ENCODE data around the gene MUC6.

MUC6 gene, protein sequence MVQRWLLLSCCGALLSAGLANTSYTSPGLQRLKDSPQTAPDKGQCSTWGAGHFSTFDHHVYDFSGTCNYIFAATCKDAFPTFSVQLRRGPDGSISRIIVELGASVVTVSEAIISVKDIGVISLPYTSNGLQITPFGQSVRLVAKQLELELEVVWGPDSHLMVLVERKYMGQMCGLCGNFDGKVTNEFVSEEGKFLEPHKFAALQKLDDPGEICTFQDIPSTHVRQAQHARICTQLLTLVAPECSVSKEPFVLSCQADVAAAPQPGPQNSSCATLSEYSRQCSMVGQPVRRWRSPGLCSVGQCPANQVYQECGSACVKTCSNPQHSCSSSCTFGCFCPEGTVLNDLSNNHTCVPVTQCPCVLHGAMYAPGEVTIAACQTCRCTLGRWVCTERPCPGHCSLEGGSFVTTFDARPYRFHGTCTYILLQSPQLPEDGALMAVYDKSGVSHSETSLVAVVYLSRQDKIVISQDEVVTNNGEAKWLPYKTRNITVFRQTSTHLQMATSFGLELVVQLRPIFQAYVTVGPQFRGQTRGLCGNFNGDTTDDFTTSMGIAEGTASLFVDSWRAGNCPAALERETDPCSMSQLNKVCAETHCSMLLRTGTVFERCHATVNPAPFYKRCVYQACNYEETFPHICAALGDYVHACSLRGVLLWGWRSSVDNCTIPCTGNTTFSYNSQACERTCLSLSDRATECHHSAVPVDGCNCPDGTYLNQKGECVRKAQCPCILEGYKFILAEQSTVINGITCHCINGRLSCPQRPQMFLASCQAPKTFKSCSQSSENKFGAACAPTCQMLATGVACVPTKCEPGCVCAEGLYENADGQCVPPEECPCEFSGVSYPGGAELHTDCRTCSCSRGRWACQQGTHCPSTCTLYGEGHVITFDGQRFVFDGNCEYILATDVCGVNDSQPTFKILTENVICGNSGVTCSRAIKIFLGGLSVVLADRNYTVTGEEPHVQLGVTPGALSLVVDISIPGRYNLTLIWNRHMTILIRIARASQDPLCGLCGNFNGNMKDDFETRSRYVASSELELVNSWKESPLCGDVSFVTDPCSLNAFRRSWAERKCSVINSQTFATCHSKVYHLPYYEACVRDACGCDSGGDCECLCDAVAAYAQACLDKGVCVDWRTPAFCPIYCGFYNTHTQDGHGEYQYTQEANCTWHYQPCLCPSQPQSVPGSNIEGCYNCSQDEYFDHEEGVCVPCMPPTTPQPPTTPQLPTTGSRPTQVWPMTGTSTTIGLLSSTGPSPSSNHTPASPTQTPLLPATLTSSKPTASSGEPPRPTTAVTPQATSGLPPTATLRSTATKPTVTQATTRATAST (N-terminal part only)
- long read RNA-seq, donor 1, partial matches to known transcripts = 31 of 31 reads
- long read RNA-seq, donor 1, other reads (novel, unspliced or antisense) = 0 of 31 reads
- long read RNA-seq, donor 2 = 0 reads
- long read RNA-seq, donor 3 = 0 reads
- long read RNA-seq, donor 4, partial matches to known transcripts = 13 of 23 reads
- long read RNA-seq, donor 4, other reads (novel, unspliced or antisense) = 9 of 23 reads
- long read RNA-seq, donor 5, partial matches to known transcripts = 6 of 6 reads
- long read RNA-seq, donor 5, other reads (novel, unspliced or antisense) = 0 of 6 reads
- long read RNA-seq, donor 6 = 0 reads
- long read RNA-seq, donor 7, partial matches to known transcripts = 71 of 76 reads
- long read RNA-seq, donor 7, other reads (novel, unspliced or antisense) = 5 of 76 reads
- long read RNA-seq, donor 8, partial matches to known transcripts = 5 of 10 reads
- long read RNA-seq, donor 8, other reads (novel, unspliced or antisense) = 5 of 10 reads

DNA sequence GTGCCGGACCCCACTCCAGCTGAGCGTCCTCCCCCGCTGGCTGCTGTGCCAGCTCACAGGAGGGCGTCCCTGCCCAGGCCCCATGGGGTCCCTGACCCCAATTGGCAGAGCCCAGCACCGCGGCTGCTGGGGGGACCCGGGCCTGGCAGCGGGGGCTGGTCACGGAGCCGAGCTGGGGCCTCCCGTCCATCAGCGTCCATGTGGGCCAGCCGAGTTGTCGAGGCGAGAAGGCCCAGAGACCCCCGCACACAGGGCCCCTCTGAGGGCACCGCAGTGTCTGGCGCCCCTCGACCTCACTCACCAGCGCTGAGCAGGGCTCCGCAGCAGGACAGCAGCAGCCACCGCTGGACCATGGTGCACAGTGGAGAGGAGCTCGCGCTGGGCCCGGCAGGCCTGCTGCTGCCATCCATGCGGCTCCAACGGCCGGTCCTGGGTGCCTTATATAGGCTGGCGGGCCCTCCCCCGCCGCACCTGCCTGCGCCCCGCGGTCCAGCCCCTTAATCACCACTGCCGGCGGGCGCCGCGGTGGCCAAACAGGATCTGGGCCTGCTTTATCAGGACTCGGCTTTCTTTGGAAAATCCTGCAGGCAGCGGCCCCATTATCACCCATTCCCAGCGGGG lies at the start of gene MUC6:
Gene MUC6 (minus strand): TSS at position 416 of the 621 bp plus-strand sequence. CDS start 63 bp downstream, at position 353.
- DNase-seq = no peak

DNA sequence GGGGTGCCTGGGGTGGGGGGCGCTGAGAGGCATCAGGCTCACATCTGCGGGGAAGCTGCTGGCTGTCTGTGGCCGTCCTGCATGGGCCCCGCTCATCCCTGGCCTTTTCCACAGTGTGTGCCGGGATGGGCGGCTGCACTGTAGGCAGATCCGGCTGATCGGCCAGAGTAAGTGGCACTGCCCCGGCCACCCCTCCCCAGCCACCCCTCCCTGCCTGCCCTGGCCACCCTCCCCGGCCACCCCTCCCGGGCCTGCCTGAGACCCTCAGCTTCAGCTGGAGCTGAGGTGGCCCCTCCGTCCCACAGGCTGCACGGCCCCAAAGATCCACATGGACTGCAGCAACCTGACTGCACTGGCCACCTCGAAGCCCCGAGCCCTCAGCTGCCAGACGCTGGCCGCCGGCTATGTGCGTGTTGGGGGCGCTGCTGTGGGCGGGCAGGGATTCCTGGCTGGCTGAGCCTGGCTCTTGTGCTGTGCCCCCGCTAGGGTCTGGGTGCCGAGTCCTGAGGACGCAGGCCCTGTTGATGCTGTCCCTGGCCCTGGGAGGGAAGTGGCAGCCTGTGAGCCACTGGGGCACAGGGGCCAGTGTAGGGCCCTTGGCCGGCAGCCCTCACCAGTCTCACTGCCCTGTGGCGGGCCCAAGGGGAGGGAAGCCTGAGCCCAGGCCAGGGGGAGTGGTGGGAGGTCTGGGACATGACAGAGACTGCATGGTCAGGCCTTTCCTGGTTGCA lies 49.1 kb upstream of the MUC6 start:
- DNase-seq = no peak

DNA sequence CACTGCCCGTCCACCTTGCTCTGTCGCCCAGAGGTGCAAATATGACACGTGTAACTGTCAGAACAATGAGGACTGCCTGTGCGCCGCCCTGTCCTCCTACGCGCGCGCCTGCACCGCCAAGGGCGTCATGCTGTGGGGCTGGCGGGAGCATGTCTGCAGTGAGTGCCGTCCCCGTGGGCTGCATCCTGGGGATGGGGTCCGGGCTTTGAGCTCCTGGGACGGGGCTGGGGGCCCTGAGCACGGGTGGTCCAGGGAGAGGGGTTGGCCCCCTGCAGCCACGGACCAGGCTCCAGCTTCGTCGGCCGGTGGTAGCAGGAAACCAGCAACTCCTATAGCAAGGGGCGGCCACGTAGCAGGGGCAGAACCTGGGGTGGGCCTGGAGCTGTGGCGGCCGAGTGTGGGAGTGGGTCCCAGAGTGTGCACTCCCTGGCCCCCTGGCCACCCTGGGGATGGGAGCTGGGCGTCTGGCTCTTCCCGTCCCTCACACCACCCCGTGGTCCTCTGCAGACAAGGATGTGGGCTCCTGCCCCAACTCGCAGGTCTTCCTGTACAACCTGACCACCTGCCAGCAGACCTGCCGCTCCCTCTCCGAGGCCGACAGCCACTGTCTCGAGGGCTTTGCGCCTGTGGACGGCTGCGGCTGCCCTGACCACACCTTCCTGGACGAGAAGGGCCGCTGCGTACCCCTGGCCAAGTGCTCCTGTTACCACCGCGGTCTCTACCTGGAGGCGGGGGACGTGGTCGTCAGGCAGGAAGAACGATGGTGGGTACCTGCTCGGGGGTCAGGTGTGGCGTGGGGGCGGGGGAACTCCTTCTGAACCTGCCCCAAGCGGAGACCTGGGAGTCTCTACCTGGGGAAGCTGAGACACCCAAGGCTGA lies 48.3 kb upstream of the MUC6 start:
- no peak for DNase-seq

DNA sequence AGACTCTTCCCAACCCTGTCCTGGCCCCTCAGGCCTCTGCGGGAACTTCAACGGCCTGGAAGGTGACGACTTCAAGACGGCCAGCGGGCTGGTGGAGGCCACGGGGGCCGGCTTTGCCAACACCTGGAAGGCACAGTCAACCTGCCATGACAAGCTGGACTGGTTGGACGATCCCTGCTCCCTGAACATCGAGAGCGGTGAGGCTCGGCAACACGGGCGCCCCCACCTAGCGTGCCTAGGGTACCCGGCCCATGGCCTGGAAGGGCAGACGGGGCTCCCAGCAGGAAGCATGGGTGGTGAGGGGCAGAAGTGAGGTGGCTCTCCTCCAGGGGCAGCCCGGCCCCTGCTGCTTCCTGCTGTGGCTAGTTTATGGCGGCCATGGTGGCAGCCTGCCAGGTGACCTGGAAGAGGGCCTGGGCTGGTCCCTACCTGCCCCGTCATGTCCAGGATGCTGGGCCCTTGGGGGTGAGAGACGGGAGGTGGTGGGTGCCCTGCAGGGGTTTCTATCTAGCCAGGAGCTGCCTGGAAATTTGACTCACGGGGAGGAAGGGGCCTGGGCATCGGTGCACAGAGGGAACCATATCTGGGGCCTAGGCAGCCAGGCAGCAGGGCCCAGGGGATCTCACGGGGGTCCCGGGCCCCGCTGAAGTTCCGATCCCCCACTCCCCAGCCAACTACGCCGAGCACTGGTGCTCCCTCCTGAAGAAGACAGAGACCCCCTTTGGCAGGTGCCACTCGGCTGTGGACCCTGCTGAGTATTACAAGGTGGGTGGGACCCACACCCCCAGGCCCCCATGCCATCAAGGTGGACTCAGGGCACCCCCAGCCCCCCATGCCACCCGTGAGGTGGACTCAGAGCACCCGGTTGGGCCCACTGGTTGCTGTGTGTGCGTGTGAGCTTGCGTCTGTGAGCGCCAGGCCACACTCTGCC lies 47.4 kb upstream of the MUC6 start:
- DNase-seq = no peak

DNA sequence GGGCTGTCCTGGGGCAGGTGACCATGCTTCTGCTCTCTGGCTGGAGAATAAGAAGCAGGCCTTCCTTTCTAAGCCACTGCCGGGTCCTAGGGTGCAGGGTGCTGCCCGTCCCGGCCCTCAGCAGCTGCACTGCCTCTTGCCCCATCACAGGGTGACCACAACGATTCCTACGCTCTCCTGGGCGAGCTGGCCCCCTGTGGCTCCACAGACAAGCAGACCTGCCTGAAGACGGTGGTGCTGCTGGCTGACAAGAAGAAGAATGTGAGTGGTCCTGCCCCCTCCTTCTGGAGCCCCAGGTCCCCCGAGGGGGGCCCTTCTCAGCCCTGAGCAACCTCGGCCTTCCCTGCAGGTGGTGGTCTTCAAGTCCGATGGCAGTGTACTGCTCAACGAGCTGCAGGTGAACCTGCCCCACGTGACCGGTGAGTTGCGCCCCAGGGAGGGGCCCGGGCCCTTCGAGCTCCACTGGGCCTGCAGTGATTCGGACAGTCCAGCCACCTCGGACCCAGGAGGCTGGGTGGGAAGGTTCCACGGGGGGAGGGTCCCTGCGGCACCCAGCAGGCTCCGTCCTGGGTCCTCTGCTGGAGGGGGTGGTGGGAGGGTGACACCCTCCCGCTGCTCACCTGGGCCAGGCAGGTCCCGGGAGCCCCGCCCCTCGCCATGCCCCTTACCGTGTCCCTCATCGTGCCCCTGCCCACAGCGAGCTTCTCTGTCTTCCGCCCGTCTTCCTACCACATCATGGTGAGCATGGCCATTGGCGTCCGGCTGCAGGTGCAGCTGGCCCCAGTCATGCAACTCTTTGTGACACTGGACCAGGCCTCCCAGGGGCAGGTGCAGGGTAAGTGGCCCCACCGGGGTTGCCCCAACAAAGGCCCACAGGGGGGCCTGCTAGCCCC lies 46.5 kb upstream of the MUC6 start:
- no peak for DNase-seq

DNA sequence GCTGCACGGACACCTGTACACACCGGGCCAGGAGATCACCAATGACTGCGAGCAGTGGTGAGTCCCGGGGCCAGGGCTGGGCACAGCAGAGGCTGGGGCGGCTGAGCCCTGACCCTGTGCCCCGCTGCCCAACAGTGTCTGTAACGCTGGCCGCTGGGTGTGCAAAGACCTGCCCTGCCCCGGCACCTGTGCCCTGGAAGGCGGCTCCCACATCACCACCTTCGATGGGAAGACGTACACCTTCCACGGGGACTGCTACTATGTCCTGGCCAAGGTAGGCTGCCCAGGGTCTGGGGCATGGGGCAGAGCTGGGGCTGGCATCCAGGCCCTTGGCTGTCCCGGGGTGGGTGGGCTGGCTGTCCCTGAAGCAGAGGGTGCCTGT lies 45.8 kb upstream of the MUC6 start:
- no peak for DNase-seq

DNA sequence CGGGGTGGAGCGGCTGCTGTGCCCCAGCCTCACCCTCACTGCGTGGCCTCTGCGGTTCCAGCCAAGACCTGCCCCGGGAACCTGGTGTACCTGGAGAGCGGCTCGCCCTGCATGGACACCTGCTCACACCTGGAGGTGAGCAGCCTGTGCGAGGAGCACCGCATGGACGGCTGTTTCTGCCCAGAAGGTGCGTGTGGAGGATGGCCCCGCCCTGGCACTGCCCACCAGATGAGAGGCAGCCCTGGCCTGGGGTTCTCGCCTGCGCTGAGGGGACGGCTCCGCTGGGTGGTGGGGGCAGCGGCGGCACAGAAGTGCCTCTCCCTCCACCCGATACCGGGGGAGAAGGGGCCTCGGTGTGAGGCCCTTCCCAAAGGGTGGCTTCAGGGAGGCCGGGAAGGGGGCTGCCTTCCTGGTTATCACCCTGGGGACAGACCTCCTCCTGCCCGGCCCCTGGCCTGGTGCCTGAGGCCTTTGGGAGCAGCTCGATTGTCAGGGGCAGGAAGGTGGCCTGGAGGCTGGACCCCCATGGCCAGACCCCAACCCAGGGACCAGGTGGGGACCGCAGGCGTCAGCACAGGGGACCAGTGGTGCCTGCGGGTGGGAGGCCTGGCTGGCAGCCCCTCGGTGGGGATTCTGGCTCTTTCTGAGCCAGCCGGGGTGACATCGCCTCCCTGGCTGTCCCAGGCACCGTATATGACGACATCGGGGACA lies 45.2 kb upstream of the MUC6 start:
- no peak for DNase-seq

DNA sequence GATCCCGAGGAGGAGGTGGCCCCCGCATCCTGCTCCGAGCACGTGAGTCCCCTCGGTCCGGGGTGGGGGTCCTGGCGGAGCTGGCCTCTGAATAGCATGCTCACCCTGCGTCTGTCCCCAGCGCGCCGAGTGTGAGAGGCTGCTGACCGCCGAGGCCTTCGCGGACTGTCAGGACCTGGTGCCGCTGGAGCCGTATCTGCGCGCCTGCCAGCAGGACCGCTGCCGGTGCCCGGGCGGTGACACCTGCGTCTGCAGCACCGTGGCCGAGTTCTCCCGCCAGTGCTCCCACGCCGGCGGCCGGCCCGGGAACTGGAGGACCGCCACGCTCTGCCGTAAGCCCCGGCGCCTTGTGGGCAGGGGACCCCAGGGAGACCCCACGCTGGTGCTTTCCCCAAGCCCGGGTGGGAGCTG lies 41.7 kb upstream of the MUC6 start:
- no peak for DNase-seq

DNA sequence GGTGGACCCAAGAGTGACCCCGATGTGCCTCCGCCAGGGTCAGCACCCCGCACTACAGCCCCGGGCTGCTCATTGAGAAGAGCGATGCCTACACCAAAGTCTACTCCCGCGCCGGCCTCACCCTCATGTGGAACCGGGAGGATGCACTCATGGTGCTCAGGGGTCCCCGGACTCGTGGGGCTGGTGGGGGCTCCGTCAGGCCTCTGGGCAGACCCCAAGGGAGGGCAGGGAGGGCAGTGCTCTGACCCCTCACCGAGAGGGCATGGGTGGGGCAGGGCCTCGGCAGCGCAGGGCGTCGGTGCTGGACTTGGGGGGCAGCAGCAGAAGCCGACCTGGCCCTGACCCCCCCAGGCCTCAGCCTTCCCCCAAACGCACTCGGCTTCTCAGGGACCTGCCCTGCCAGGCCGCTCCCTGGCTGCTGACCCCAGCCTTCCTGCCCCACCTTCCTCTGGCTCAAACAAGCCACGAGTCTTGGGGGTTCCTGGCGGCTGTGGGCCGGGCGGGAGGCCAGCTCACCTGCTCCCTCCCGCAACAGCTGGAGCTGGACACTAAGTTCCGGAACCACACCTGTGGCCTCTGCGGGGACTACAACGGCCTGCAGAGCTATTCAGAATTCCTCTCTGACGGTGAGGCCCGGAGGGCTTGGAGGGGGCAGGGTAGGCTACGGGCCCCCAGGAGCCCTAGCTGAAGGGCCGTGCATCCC lies 41.0 kb upstream of the MUC6 start:
- DNase-seq = no peak

DNA sequence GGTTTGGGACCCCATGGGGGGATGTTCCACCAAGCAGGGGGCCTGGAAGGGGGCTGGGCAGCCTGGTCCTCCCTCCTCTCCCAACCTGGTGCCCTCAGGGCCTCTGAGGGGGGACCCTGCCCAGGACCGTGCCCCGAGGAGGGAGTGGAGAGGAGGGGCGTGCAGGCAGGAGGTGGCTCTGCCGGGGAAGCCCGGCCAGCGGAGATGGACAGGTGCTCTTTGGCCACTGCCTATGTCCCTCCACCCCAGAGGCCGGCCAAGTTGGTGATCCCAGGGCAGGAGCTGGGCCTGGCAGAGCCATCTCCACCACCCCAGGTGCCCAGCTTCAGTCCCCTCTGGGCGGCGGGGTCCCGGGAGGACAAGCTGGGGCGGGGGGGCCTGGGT lies 40.5 kb upstream of the MUC6 start:
- no peak for DNase-seq

DNA sequence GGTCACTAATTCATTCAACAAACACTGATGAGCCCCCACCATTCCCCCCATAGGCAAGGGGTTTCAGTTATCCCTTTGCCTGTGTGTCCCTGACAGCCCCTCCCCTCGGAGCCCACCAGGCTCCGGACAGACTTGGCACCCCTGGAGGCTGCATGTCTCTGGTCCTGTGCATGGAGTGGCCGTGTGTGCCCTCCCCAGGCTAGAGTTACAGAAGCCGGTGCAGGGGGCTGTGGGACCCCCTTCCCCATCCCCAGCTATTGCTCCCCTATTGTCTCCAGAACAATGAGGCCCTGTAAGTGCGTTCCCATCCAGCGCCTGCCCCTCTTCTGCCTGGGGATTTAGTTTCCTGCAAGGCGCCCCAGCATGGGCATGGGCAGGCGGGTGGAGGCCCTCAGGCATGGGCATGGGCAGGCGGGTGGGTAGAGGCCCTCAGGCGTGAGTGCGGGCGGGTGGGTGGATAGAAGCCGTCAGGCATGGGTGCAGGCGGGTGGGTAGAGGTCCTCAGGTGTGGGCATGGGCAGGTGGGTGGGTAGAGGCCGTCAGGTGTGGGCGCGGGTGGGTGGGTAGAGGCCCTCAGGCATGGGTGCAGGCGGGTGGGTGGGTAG lies 39.6 kb upstream of the MUC6 start:
- no peak for DNase-seq

DNA sequence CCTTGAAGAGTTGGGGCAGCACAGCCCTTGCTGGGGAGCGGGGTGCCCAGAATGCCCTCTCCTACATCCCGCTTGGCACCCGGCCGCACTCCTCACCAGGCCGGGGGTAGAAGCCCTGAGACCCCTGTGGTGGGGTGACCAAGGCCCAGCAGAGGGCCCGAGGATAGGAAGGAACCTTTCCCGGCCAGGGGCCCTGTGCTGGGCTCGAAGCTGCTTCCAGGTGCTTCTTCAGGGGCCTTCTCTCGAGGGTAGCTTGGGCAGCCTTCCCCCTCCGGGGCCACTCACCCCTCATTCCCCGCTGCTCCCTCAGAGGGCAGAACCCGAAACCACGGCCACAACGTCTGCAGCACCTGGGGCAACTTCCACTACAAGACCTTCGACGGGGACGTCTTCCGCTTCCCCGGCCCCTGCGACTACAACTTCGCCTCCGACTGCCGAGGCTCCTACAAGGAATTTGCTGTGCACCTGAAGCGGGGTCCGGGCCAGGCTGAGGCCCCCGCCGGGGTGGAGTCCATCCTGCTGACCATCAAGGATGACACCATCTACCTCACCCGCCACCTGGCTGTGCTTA lies 38.9 kb upstream of the MUC6 start:
- no peak for DNase-seq

DNA sequence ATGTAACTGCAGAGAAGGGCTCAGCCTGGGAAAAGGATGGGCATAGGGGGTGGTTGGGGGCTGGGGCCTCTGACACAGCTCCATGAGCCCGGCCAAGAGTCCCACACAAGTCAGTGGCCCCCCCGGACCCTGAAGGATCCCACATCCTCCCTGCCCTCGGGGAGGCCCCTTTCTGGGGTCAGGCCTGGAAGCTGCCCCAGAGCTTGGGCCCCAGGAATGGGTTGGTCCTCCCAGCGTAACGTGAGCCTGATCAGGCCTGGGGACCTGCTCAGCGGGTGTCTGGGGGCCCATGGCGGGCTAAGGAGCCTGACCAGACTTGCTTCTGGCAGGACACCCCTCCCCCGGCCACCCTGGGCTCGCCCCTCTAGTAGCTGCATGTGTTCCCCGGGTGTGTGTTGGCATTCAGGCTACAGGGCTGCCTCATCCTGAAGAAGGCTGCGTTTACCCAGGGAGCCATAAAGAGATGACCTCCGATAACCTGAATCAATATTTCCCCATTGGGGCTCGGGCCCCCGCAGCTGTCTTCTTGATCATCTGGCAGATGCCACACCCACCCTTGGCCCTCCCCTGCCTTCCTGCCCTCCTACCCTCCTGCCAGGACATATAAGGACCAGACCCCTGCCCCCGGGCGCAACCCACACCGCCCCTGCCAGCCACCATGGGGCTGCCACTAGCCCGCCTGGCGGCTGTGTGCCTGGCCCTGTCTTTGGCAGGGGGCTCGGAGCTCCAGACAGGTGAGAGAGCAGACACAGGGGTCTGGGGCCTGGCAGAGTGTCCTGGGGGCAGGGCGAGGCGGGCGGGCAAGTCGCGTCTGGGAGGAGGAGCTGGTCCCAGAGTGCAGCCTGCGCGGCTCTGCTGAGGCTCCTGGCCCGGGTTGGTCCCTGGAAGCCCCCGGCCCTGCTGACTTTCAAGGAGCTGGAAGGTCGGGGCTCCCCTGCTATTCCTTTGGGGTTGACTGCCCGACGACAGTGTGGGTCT lies 38.0 kb upstream of the MUC6 start, which contains the start of gene MUC2:
Gene MUC2 (plus strand): TSS at position 631 of the 978 bp plus-strand sequence.
- no peak for DNase-seq

DNA sequence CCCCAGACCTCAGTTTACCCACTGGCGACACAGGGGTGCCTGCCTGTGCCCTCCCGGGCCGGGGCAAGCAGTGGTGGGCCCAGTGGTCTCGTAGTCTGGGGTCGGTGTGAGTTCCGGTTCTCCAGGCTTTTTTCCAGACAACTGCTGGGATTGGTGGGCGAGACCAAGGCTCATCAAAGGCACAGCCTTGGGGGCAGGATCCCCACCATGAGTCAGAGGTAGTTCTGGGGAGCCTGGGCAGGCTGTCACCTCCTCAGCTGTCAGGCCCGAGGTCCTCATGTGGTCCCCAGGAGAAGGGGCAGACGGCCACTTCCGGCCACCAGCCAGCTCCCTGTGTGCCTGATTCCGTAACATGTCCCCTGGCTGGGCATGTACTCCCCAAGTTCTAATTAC lies 37.3 kb upstream of the MUC6 start:
- no peak for DNase-seq

Measured in right kidney (tissue), 9 donors.